GM21447 (cell line): ENCODE results near the gene GCDH.
"Not testable (repeated sequence)": the region's sequence is repeated elsewhere in the genome, so short reads cannot be mapped to it uniquely, and the experiment has no call there.

Experiments
- ATAC-seq: cut with Tn5 transposase; IDR thresholded peaks from one replicate; pipeline ENCODE4 v1.9.1; 2021; ENCODE audit not compliant: unreplicated experiment

GCDH gene

GRCh38 chr19:12890787-12891552 lies at the start of gene GCDH:
GCDH (plus strand) TSS chr19:12891160; CDS start chr19:12891305, 145 bp downstream.
- ATAC-seq = peak; percentile 92

- ATAC-seq = no peak
Observed at GRCh38 chr19:12842511-12842910, 48.4 kb upstream of the GCDH start.

- no peak for ATAC-seq
Observed at GRCh38 chr19:12843328-12843727, 47.6 kb upstream of the GCDH start.

- no peak for ATAC-seq
Observed at GRCh38 chr19:12843999-12844732, 46.8 kb upstream of the GCDH start.

- not testable (repeated sequence) for ATAC-seq
Observed at GRCh38 chr19:12846613-12847012, 44.3 kb upstream of the GCDH start.

GRCh38 chr19:12847159-12848139 lies 43.5 kb upstream of the GCDH start:
- ATAC-seq = no peak

- no peak for ATAC-seq
Observed at GRCh38 chr19:12856653-12857052, 34.3 kb upstream of the GCDH start.

- no peak for ATAC-seq
Observed at GRCh38 chr19:12858041-12858928, 32.7 kb upstream of the GCDH start.

GRCh38 chr19:12859546-12859945 lies 31.4 kb upstream of the GCDH start:
- no peak for ATAC-seq

- ATAC-seq = no peak
Observed at GRCh38 chr19:12864143-12864542, 26.8 kb upstream of the GCDH start.

- no peak for ATAC-seq
Observed at GRCh38 chr19:12864721-12865715, 25.9 kb upstream of the GCDH start.

GRCh38 chr19:12865746-12866415 lies 25.1 kb upstream of the GCDH start:
- no peak for ATAC-seq

GRCh38 chr19:12866416-12867119 lies 24.4 kb upstream of the GCDH start:
- no peak for ATAC-seq

GRCh38 chr19:12867120-12868099 lies 23.6 kb upstream of the GCDH start:
- no peak for ATAC-seq

- ATAC-seq = no peak
Observed at GRCh38 chr19:12868540-12869112, 22.3 kb upstream of the GCDH start.

GRCh38 chr19:12871681-12872080 lies 19.3 kb upstream of the GCDH start:
- no peak for ATAC-seq
